ENCODE results near the gene ABHD17A.
"Not testable (repeated sequence)": the region's sequence is repeated elsewhere in the genome, so short reads cannot be mapped to it uniquely, and the experiment has no call there.

ABHD17A gene

GRCh38 chr19:1888385-1888784 lies 3.1 kb upstream of the ABHD17A start:
- TF ChIP-seq ESRRG (CRISPR knock-in tag; IDR thresholded peaks at IDR 0.05) (no peak), TOX (CRISPR knock-in tag; IDR thresholded peaks at IDR 0.05; ENCODE audit: borderline replicate concordance) (no peak), TCF4 (CRISPR knock-in tag; IDR thresholded peaks at IDR 0.05; ENCODE audit: borderline replicate concordance) (no peak), ZNF8 (CRISPR knock-in tag; IDR thresholded peaks at IDR 0.05) (no peak), ZC3H10 (CRISPR knock-in tag; IDR thresholded peaks at IDR 0.05) (no peak)
- ATAC-seq, result no peak

GRCh38 chr19:1886360-1886759 lies 1.1 kb upstream of the ABHD17A start:
- ATAC-seq, result not testable (repeated sequence)

GRCh38 chr19:1884719-1885334 lies 469 bp downstream of the ABHD17A start:
- TF ChIP-seq ZNF70 (CRISPR knock-in tag; IDR thresholded peaks at IDR 0.05) (no peak), TOX (CRISPR knock-in tag; IDR thresholded peaks at IDR 0.05; ENCODE audit: borderline replicate concordance) (no peak), GLIS3 (CRISPR knock-in tag; IDR thresholded peaks at IDR 0.05) (no peak), PATZ1 (CRISPR knock-in tag; IDR thresholded peaks at IDR 0.05; ENCODE audit: borderline replicate concordance) (no peak), ZNF8 (CRISPR knock-in tag; IDR thresholded peaks at IDR 0.05) (no peak), ZC3H10 (CRISPR knock-in tag; IDR thresholded peaks at IDR 0.05) (no peak), SNAI2 (CRISPR knock-in tag; IDR thresholded peaks at IDR 0.05) (no peak), OSR1 (CRISPR knock-in tag; IDR thresholded peaks at IDR 0.05) (no peak), CREB5 (CRISPR knock-in tag; IDR thresholded peaks at IDR 0.05; ENCODE audit: low read depth) (no peak), PPARA (CRISPR knock-in tag; IDR thresholded peaks at IDR 0.05; ENCODE audit: borderline replicate concordance) (no peak), TSHZ2 (CRISPR knock-in tag; IDR thresholded peaks at IDR 0.05) (no peak), ZNF565 (CRISPR knock-in tag; conservative IDR thresholded peaks at IDR 0.05; ENCODE audit: low read depth) (no peak), CSRNP3 (CRISPR knock-in tag; IDR thresholded peaks at IDR 0.05) (no peak), ZFP30 (CRISPR knock-in tag; IDR thresholded peaks at IDR 0.05) (no peak), BACH2 (CRISPR knock-in tag; IDR thresholded peaks at IDR 0.05; ENCODE audit: borderline replicate concordance) (no peak), CSDC2 (CRISPR knock-in tag; IDR thresholded peaks at IDR 0.05) (no peak), RARB (CRISPR knock-in tag; IDR thresholded peaks at IDR 0.05) (no peak), ARNTL (CRISPR knock-in tag; IDR thresholded peaks at IDR 0.05; ENCODE audit: borderline replicate concordance, low read depth) (no peak)
- ATAC-seq, result peak; percentile 40

GRCh38 chr19:1884291-1884718 lies 991 bp downstream of the ABHD17A start:
- TF ChIP-seq CSRNP3 (CRISPR knock-in tag; IDR thresholded peaks at IDR 0.05), result no peak
- TF ChIP-seq ZNF70 (CRISPR knock-in tag; IDR thresholded peaks at IDR 0.05), result no peak
- no peak for TF ChIP-seq RARB (CRISPR knock-in tag; IDR thresholded peaks at IDR 0.05)
- TF ChIP-seq ISL1 (CRISPR knock-in tag; IDR thresholded peaks at IDR 0.05), result no peak
- no peak for TF ChIP-seq ZC3H10 (CRISPR knock-in tag; IDR thresholded peaks at IDR 0.05)
- no peak for TF ChIP-seq ZNF565 (CRISPR knock-in tag; conservative IDR thresholded peaks at IDR 0.05; ENCODE audit: low read depth)
- ATAC-seq, result peak; percentile 28
